K562 (cell line): ENCODE measurements around the gene EXOC2. TPM values are rescaled to one million over a fixed set of nuclear protein-coding genes. Genes with fewer than 3 reads are reported as not detected.

Experiments
- ATAC-seq: fragments of 200-7000 bp; cut with Tn5 transposase; 3 replicates; pipeline ENCODE4 v1.9.1; 2020; ENCODE audit warnings: moderate library complexity
- BruUV-seq: library from RNA; stranded (reverse); fragments of 400-500 nt; replicated peaks from 2 replicates; lab custom pipeline; 2021; lab: Mats Ljungman, UMichigan
- CTCF ChIA-PET: fragments of 300-600 bp; formaldehyde crosslinking; extraction: SDS; loops from one replicate; lab custom pipeline; 2021; ENCODE audit warnings: low intra/inter-chr PET ratio; lab: Yijun Ruan, JAX
- POLR2A ChIA-PET: fragments of 300-600, 350-650 bp; sonication (Branson Sonifier 250); formaldehyde crosslinking; extraction: SDS; loops from one replicate; lab custom pipeline; 2021; ENCODE audit warnings: antibody characterized with exemption, inconsistent platforms; lab: Yijun Ruan, JAX
- DNase-seq, 4 experiments: peaks; one replicate each; pipeline versions ENCODE4 v3.0.0 to v3.0.0-alpha.2; 2011 to 2018; ENCODE audit warnings: low spot score in 3 of 4, mixed read lengths in 3 of 4; ENCODE audit errors: extremely low read depth in 1 of 4
- FAIRE-seq: peaks from 2 replicates; lab custom pipeline; 2011; peaks lifted over from hg19 to GRCh38; lab: Jason Lieb, UNC
- H2AFZ ChIP-seq: 2 replicates; pipeline ENCODE4 v1.6.0; 2011; ENCODE audit warnings: low read depth, low read length, control low read depth, inconsistent platforms
- H3K27ac ChIP-seq: fragments of 200-600 bp; 3 replicates; pipeline ENCODE4 v1.8.0; 2011; ENCODE audit warnings: low read depth, mild to moderate bottlenecking, control low read depth, inconsistent platforms, low read length, moderate library complexity, mixed read lengths; ENCODE audit errors: extremely low read depth
- H3K27me3 ChIP-seq, 2 experiments: fragments of 300-600 bp in 1 of 2; 2 replicates in 1 of 2; 3 replicates in 1 of 2; pipeline versions ENCODE4 v1.6.0 to v1.8.0; 2011; ENCODE audit warnings: inconsistent platforms in 2 of 2, low read length in 2 of 2, mild to moderate bottlenecking in 1 of 2, mixed read lengths in 1 of 2, moderate library complexity in 1 of 2; ENCODE audit not compliant: control insufficient read depth in 2 of 2, insufficient read depth in 2 of 2
- H3K36me3 ChIP-seq: fragments of 300-600 bp; 3 replicates; pipeline ENCODE4 v1.8.0; 2011; ENCODE audit warnings: mild to moderate bottlenecking, low read length, inconsistent platforms; ENCODE audit not compliant: control insufficient read depth, insufficient read depth
- H3K4me1 ChIP-seq, 2 experiments: fragments of 200-600 bp in 1 of 2; replicated peaks in 1 of 2; 2 replicates in 1 of 2; 3 replicates in 1 of 2; pipeline versions ENCODE4 v1.5.1 to v1.8.0; 2011; ENCODE audit warnings: inconsistent platforms in 2 of 2, low read length in 2 of 2, mild to moderate bottlenecking in 1 of 2, mixed read lengths in 1 of 2, moderate library complexity in 1 of 2; ENCODE audit not compliant: control insufficient read depth in 2 of 2, insufficient read depth in 2 of 2
- H3K4me2 ChIP-seq: 2 replicates; pipeline ENCODE4 v1.6.1; 2011; ENCODE audit warnings: low read length, control low read depth, inconsistent platforms, mixed read lengths; ENCODE audit not compliant: insufficient read depth
- H3K4me3 ChIP-seq: fragments of 200-600 bp; sonication (generic), shearing (Covaris generic); 2 replicates; pipeline ENCODE4 v1.5.1; 2016; ENCODE audit warnings: control low read depth, inconsistent platforms
- H3K79me2 ChIP-seq: fragments of 200-600 bp; 3 replicates; pipeline ENCODE4 v1.8.0; 2011; ENCODE audit warnings: low read length, inconsistent platforms; ENCODE audit not compliant: control insufficient read depth, insufficient read depth
- H3K9ac ChIP-seq, 2 experiments: 2 replicates each; pipeline versions ENCODE4 v1.6.0 to v1.6.1; 2011; ENCODE audit warnings: low read depth in 2 of 2, low read length in 2 of 2, control low read depth in 1 of 2, inconsistent platforms in 1 of 2, mild to moderate bottlenecking in 1 of 2, mixed read lengths in 1 of 2; ENCODE audit not compliant: insufficient read depth in 1 of 2
- H3K9me1 ChIP-seq: one replicate; pipeline ENCODE4 v1.6.0; 2011; ENCODE audit warnings: inconsistent platforms, mild to moderate bottlenecking, low read length, moderate library complexity; ENCODE audit not compliant: control insufficient read depth, insufficient read depth
- H3K9me3 ChIP-seq: replicated peaks from 2 replicates; pipeline ENCODE4 v1.5.1; 2011; ENCODE audit warnings: low read depth, low read length, inconsistent platforms; ENCODE audit not compliant: control insufficient read depth, insufficient read depth
- H4K20me1 ChIP-seq: replicated peaks from 2 replicates; pipeline ENCODE4 v1.6.1; 2011; ENCODE audit warnings: low read length, inconsistent platforms, mixed read lengths; ENCODE audit not compliant: control insufficient read depth, insufficient read depth
- CBX8 ChIP-seq: fragments of 200-600 bp; sonication (generic); IDR thresholded peaks from 2 replicates; pipeline ENCODE4 v1.6.1; 2012; ENCODE audit warnings: borderline replicate concordance, mixed run types, low read depth, mild to moderate bottlenecking, moderate library complexity, mixed read lengths, low read length, control low read depth, inconsistent platforms; ENCODE audit not compliant: poor library complexity, severe bottlenecking; ENCODE audit errors: extremely low read depth
- CEBPG ChIP-seq, 3 experiments: fragments of 200-800 bp in 1 of 3; sonication (Bioruptor generic) in 1 of 3; sonication (generic) in 1 of 3; formaldehyde crosslinking in 1 of 3; IDR thresholded peaks in 2 of 3; conservative IDR thresholded peaks in 1 of 3; 2 replicates each; pipeline versions ENCODE4 v1.6.1 to v1.8.0; 2016 to 2022; ENCODE audit warnings: missing compliant biosample characterization in 2 of 3, missing genetic modification characterization in 2 of 3, mild to moderate bottlenecking in 1 of 3, missing genetic modification reagents in 1 of 3
- HNRNPUL1 ChIP-seq: fragments of 200-400 bp; formaldehyde crosslinking; IDR thresholded peaks from 2 replicates; pipeline ENCODE4 v1.6.1; 2017; ENCODE audit warnings: low read length
- MTA3 ChIP-seq: fragments of 450-650 bp; formaldehyde crosslinking; IDR thresholded peaks from 2 replicates; pipeline ENCODE4 v1.6.1; 2017; ENCODE audit warnings: mild to moderate bottlenecking, borderline replicate concordance
- SIN3B ChIP-seq: fragments of 450-650 bp; IDR thresholded peaks from 2 replicates; pipeline ENCODE4 v1.6.1; 2017; ENCODE audit warnings: low read depth, mild to moderate bottlenecking, moderate library complexity
- ZNF253 ChIP-seq: fragments of 250-450 bp; sonication (Bioruptor Pico); conservative IDR thresholded peaks from 2 replicates; pipeline ENCODE4 v1.6.1; 2021; ENCODE audit warnings: mild to moderate bottlenecking
- WGBS: fragments of 100-300 bp; shearing (Covaris generic); methylation state at CpG from one replicate; pipeline ENCODE4 v1.1.6; 2016; ENCODE audit warnings: low coverage, mixed read lengths; ENCODE audit not compliant: insufficient coverage; ENCODE audit errors: missing lambda C conversion rate; 5-methylcytosine and 5-hydroxymethylcytosine counted together
- in situ Hi-C: fragments of 300-500 bp; cut with MboI; formaldehyde crosslinking; loops from 4 replicates; pipeline ENCODE4 v1.15.0; 2018; ENCODE audit warnings: inconsistent platforms, mixed read lengths
- intact Hi-C: fragments of 100-400 bp; cut with micrococcal nuclease; formaldehyde crosslinking; loops from 2 replicates; pipeline ENCODE4 v1.14.2; 2022
- polyA plus RNA-seq, 8 experiments: library from polyadenylated mRNA; depleted of rRNA in 4 of 8; stranded (reverse) in 5 of 8; unstranded in 3 of 8; fragments of >200 nt; fragmentation: Nextera tagmentation in 2 of 8; fragmentation: Illumina TruSeq in 1 of 8; extraction: Ambion mirVana in 2 of 8; extraction: Trizol in 1 of 8; gene quantifications; 2 replicates each; pipeline versions ENCODE4 v1.2.1 to v1.2.3, GENCODE V29; 2011 to 2014; ENCODE audit warnings: inconsistent platforms in 1 of 8, missing spikeins in 1 of 8
- total RNA-seq, 7 experiments: library from RNA; depleted of rRNA in 6 of 7; stranded (reverse); fragments of >200 nt in 6 of 7; fragmentation: Illumina TruSeq in 2 of 7; extraction: Trizol in 2 of 7; gene quantifications; 2 replicates each; pipeline versions ENCODE4 v1.2.1 to v1.2.3, GENCODE V29; 2011 to 2021; ENCODE audit warnings: low replicate concordance in 1 of 7
- TF ChIP-seq, protein P1 (sequence below): fragments of 200-800 bp; sonication (Bioruptor generic); IDR thresholded peaks from 2 replicates; pipeline ENCODE4 v1.6.1; 2017; ENCODE audit warnings: missing genetic modification characterization, missing compliant biosample characterization
- TF ChIP-seq, protein P2 (sequence below): sonication (generic); formaldehyde crosslinking; IDR thresholded peaks from 2 replicates; pipeline ENCODE4 v1.8.0; 2023; ENCODE audit warnings: missing genetic modification reagents, mild to moderate bottlenecking, borderline replicate concordance
- TF ChIP-seq, protein P3 (sequence below): sonication (generic); formaldehyde crosslinking; IDR thresholded peaks from 2 replicates; pipeline ENCODE4 v1.8.1; 2023; ENCODE audit warnings: mild to moderate bottlenecking, missing genetic modification reagents

Gene EXOC2
- total and polyA plus RNA-seq, 9 of the 15 experiments (the other 6 are each of a cell fraction or from before 2014, with no cell fraction given), result 12.2 to 30.2 (median 24.2) TPM

DNA sequence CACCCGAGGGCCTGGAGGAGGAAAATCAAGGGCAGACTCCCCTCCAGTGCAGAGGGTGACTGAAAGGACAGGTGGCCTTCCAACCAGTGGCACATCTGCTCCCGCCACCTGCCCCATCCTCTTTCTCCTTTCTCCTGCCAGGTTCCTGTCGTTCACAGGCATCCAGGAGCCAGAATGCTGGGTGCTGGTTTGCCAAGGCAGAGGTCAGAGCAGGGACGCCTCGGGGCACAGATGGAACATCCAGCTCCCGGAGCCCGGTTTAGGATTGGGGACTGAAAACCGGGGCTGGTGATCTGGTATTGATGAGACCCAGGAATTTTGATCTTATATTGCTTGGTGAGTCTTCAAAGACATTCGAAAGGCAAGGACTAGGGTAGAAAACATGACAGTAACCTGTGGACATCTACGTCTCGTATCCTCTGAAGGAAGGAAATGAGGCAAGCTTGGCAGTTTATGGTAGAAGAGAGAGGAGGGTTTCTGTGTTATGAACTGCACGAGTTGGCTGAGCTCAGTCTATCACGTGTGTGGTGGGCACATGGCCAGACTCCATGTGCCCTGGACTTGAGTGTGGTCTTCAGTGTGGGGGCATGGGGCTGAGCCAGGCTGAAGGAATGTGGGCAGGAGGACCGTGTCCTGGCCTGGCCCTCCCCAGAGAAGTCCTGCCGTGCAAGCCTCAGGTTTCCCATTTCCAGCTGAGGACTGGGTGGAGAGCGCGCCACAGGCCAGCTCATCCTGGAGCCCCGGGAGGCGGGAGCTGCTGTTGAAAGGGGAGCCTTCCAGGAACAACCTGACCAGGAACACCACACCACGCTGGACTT is 227.2 kb downstream of the EXOC2 start:
- no peaks in the 10 kb centered on the region for H3K9me1 ChIP-seq
- no peak overlapping the region for H3K4me3 ChIP-seq
- no peak for FAIRE-seq
- in situ Hi-C loops (no loop called here), intact Hi-C loops (no loop called here)
- H3K79me2 ChIP-seq, result no peaks in the 10 kb centered on the region
- peaks cover 0 to 1% of the 10 kb centered on the region in 2 experiments; a peak in 1 of 5 replicates for H3K4me1 ChIP-seq
- no peak overlapping the region for H3K4me2 ChIP-seq
- TF ChIP-seq, protein P1, sequence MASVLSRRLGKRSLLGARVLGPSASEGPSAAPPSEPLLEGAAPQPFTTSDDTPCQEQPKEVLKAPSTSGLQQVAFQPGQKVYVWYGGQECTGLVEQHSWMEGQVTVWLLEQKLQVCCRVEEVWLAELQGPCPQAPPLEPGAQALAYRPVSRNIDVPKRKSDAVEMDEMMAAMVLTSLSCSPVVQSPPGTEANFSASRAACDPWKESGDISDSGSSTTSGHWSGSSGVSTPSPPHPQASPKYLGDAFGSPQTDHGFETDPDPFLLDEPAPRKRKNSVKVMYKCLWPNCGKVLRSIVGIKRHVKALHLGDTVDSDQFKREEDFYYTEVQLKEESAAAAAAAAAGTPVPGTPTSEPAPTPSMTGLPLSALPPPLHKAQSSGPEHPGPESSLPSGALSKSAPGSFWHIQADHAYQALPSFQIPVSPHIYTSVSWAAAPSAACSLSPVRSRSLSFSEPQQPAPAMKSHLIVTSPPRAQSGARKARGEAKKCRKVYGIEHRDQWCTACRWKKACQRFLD, result no peak
- TF ChIP-seq ZNF253 (CRISPR knock-in tag) (no peak), HNRNPUL1 (no peak), CEBPG (CRISPR knock-in tag; IDR thresholded peaks at IDR 0.05) (no peak), CEBPG (tag; conservative IDR thresholded peaks at IDR 0.05 in 1 of 2, IDR thresholded peaks at IDR 0.05 in 1 of 2) (no peak), MTA3 (no peak), SIN3B (no peak), CBX8 (no peak)
- TF ChIP-seq, protein P2, sequence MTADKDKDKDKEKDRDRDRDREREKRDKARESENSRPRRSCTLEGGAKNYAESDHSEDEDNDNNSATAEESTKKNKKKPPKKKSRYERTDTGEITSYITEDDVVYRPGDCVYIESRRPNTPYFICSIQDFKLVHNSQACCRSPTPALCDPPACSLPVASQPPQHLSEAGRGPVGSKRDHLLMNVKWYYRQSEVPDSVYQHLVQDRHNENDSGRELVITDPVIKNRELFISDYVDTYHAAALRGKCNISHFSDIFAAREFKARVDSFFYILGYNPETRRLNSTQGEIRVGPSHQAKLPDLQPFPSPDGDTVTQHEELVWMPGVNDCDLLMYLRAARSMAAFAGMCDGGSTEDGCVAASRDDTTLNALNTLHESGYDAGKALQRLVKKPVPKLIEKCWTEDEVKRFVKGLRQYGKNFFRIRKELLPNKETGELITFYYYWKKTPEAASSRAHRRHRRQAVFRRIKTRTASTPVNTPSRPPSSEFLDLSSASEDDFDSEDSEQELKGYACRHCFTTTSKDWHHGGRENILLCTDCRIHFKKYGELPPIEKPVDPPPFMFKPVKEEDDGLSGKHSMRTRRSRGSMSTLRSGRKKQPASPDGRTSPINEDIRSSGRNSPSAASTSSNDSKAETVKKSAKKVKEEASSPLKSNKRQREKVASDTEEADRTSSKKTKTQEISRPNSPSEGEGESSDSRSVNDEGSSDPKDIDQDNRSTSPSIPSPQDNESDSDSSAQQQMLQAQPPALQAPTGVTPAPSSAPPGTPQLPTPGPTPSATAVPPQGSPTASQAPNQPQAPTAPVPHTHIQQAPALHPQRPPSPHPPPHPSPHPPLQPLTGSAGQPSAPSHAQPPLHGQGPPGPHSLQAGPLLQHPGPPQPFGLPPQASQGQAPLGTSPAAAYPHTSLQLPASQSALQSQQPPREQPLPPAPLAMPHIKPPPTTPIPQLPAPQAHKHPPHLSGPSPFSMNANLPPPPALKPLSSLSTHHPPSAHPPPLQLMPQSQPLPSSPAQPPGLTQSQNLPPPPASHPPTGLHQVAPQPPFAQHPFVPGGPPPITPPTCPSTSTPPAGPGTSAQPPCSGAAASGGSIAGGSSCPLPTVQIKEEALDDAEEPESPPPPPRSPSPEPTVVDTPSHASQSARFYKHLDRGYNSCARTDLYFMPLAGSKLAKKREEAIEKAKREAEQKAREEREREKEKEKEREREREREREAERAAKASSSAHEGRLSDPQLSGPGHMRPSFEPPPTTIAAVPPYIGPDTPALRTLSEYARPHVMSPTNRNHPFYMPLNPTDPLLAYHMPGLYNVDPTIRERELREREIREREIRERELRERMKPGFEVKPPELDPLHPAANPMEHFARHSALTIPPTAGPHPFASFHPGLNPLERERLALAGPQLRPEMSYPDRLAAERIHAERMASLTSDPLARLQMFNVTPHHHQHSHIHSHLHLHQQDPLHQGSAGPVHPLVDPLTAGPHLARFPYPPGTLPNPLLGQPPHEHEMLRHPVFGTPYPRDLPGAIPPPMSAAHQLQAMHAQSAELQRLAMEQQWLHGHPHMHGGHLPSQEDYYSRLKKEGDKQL (CRISPR knock-in tag), result no peak
- TF ChIP-seq, protein P3, sequence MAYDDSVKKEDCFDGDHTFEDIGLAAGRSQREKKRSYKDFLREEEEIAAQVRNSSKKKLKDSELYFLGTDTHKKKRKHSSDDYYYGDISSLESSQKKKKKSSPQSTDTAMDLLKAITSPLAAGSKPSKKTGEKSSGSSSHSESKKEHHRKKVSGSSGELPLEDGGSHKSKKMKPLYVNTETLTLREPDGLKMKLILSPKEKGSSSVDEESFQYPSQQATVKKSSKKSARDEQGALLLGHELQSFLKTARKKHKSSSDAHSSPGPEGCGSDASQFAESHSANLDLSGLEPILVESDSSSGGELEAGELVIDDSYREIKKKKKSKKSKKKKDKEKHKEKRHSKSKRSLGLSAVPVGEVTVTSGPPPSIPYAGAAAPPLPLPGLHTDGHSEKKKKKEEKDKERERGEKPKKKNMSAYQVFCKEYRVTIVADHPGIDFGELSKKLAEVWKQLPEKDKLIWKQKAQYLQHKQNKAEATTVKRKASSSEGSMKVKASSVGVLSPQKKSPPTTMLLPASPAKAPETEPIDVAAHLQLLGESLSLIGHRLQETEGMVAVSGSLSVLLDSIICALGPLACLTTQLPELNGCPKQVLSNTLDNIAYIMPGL (CRISPR knock-in tag), result no peak
- H3K36me3 ChIP-seq, result no peaks in the 10 kb centered on the region
- no peak for DNase-seq
- H4K20me1 ChIP-seq, result peaks cover 6% of the 10 kb centered on the region; the same call in 1 of the 2 replicates
- H2AFZ ChIP-seq, result no peak overlapping the region
- no TSS peak for BruUV-seq
- no peak overlapping the region for H3K9ac ChIP-seq
- H3K27me3 ChIP-seq, result peaks cover 66 to 68% of the 10 kb centered on the region in 2 experiments
- POLR2A ChIA-PET, result no interaction called here
- CTCF ChIA-PET, result no interaction called here
- ATAC-seq, result no peak
- H3K27ac ChIP-seq, result no peak overlapping the region
- WGBS, result 1% methylated on average over 19 of the region's 20 CpGs
- no peaks in the 10 kb centered on the region for H3K9me3 ChIP-seq
